HEK293T (cell line): ENCODE results near the gene C7orf33.
"Not testable (repeated sequence)": the region's sequence is repeated elsewhere in the genome, so short reads cannot be mapped to it uniquely, and the experiment has no call there.

Experiments used
- CTCF ChIA-PET: fragments of 350-600 bp; formaldehyde crosslinking; extraction: SDS; loops from one replicate; lab custom pipeline; 2021; ENCODE audit warnings: antibody characterized with exemption, inconsistent platforms; lab: Yijun Ruan, JAX
- POLR2A ChIA-PET: fragments of 350-600 bp; formaldehyde crosslinking; extraction: SDS; loops from one replicate; lab custom pipeline; 2020; ENCODE audit warnings: antibody characterized with exemption, inconsistent platforms; lab: Yijun Ruan, JAX
- DNase-seq: peaks from one replicate; pipeline ENCODE4 v3.0.0; 2012; ENCODE audit warnings: mixed read lengths; ENCODE audit errors: extremely low spot score
- ARNT ChIP-seq: fragments of 450-650 bp; IDR thresholded peaks from 2 replicates; pipeline ENCODE4 v1.6.1; 2017; ENCODE audit warnings: mild to moderate bottlenecking
- BHLHE40 ChIP-seq: fragments of 450-650 bp; IDR thresholded peaks from 2 replicates; pipeline ENCODE4 v1.6.1; 2016; ENCODE audit warnings: mild to moderate bottlenecking, moderate library complexity, borderline replicate concordance
- CTBP1 ChIP-seq: fragments of 450-650 bp; IDR thresholded peaks from 2 replicates; pipeline ENCODE4 v1.6.1; 2016; ENCODE audit warnings: borderline replicate concordance
- ELF4 ChIP-seq: fragments of 450-650 bp; IDR thresholded peaks from 2 replicates; pipeline ENCODE4 v1.6.1; 2017; ENCODE audit warnings: antibody characterized with exemption
- FOXA1 ChIP-seq: fragments of 450-650 bp; IDR thresholded peaks from 2 replicates; pipeline ENCODE4 v1.6.1; 2016; ENCODE audit warnings: mild to moderate bottlenecking
- FOXK2 ChIP-seq: fragments of 450-650 bp; IDR thresholded peaks from 2 replicates; pipeline ENCODE4 v1.6.1; 2016; ENCODE audit warnings: mild to moderate bottlenecking
- FOXM1 ChIP-seq: fragments of 450-650 bp; IDR thresholded peaks from 2 replicates; pipeline ENCODE4 v1.6.1; 2017; ENCODE audit warnings: mild to moderate bottlenecking, borderline replicate concordance
- HDGF ChIP-seq: fragments of 450-650 bp; IDR thresholded peaks from 2 replicates; pipeline ENCODE4 v1.6.1; 2017; ENCODE audit warnings: antibody characterized with exemption, borderline replicate concordance
- L3MBTL2 ChIP-seq: fragments of 450-650 bp; conservative IDR thresholded peaks from 2 replicates; pipeline ENCODE4 v1.6.1; 2016; ENCODE audit warnings: mild to moderate bottlenecking
- LEF1 ChIP-seq: fragments of 450-650 bp; IDR thresholded peaks from 2 replicates; pipeline ENCODE4 v1.6.1; 2017; ENCODE audit warnings: mild to moderate bottlenecking, borderline replicate concordance
- NFRKB ChIP-seq: fragments of 450-650 bp; IDR thresholded peaks from 2 replicates; pipeline ENCODE4 v1.6.1; 2016; ENCODE audit warnings: mild to moderate bottlenecking, moderate library complexity
- SP1 ChIP-seq: fragments of 450-650 bp; IDR thresholded peaks from 2 replicates; pipeline ENCODE4 v1.6.1; 2017
- SUZ12 ChIP-seq: fragments of 450-650 bp; IDR thresholded peaks from 2 replicates; pipeline ENCODE4 v1.6.1; 2016; ENCODE audit warnings: mild to moderate bottlenecking
- TARDBP ChIP-seq: fragments of 450-650 bp; IDR thresholded peaks from 2 replicates; pipeline ENCODE4 v1.6.1; 2016
- ZNF384 ChIP-seq: fragments of 450-650 bp; IDR thresholded peaks from 2 replicates; pipeline ENCODE4 v1.6.1; 2016
- TF ChIP-seq, protein P1 (sequence below): fragments of 450-650 bp; IDR thresholded peaks from 2 replicates; pipeline ENCODE4 v1.6.1; 2016

The C7orf33 gene

DNA sequence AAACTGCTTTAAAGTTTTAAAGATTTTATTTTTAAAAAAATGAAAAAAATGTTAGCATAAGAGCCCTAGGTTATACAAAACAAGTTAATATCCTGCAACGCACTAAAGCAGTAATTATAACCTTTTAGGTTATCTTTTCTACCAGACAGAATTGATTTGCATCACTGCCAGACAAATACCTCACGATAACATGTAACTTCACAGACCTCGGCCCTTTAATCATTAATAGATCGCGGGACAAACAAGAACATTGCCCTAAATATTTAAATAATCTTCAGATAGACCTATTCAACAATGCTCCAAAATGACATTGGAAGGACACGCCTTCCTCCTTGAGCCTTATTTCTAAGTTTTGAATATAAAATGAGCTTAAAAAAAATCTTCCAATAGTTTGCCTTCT lies 23.8 kb upstream of the C7orf33 start:
- POLR2A ChIA-PET = no interaction called here
- no peak for DNase-seq
- TF ChIP-seq FOXK2 (no peak), L3MBTL2 (no peak)
- CTCF ChIA-PET = interaction anchor here (1.1 kb wide), 1 partner anchor 9 kb away, joined by 3 read pairs; no protein-coding TSS in a partner anchor

DNA sequence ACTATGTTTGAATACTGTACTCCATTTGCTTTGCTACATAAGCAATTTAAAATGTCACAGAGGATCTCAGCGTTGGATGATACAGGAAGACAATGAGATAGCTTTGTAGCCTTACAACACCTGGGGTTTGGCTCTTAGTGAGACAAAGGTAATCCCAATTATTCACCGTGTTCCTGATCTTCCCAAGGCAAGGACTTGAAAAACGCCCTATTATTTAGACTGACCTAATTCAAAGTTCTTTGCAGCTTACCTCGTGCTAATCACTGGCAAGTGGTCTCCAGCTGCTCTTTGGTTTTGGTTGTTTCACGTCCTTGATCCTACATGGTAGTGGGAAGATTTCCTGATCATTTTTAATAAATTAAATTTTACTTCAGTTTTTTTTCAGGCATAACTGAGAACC lies 23.0 kb upstream of the C7orf33 start:
- no peak for DNase-seq
- TF ChIP-seq NFRKB = no peak
- ChIA-PET CTCF (interaction anchor here (1.1 kb wide), 1 partner anchor 9 kb away, joined by 3 read pairs; no protein-coding TSS in a partner anchor), POLR2A (no interaction called here)

DNA sequence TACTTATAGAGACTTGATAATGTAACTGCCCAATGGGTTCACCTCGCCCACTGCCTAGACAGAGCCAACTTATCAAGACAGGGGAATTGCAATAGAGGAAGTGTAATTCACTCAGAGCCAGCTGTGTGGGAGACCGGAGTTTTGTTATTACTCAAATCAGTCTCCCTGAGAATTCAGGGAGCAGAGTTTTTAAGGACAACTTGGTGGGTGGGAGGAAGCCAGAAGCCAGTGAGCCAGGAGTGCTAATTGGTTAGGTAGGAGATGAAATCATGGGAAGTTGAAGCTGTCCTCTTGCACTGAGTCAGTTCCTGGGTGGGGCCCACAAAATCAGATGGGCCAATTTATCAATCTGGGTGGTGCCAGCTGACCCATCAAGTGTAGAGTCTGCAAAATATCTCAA lies 20.1 kb upstream of the C7orf33 start:
- no peak for DNase-seq
- TF ChIP-seq SP1 (no peak), FOXM1 (no peak), FOXA1 (no peak), ARNT (no peak), LEF1 (no peak), ZNF384 (no peak), SUZ12 (no peak), ELF4 (no peak), L3MBTL2 (no peak)
- TF ChIP-seq, protein P1, sequence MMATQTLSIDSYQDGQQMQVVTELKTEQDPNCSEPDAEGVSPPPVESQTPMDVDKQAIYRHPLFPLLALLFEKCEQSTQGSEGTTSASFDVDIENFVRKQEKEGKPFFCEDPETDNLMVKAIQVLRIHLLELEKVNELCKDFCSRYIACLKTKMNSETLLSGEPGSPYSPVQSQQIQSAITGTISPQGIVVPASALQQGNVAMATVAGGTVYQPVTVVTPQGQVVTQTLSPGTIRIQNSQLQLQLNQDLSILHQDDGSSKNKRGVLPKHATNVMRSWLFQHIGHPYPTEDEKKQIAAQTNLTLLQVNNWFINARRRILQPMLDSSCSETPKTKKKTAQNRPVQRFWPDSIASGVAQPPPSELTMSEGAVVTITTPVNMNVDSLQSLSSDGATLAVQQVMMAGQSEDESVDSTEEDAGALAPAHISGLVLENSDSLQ = no peak
- POLR2A ChIA-PET = no interaction called here

DNA sequence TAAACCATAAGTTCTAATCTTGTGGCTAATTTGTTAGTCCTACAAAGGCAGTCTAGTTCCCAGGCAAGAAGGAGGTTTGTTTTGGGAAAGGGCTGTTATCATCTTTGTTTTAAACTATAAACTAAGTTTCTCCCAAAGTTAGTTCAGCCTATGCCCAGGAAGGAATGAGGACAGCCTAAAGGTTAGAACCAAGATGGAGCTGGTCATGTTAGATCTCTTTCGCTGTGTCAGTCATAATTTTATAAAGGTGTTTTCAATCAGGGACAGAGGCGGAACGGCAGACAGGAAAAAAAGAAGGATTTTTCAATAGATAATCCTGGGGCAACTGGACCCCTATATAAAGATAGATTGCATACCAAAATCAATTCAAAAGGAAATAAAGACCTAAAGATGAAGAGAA lies 19.6 kb upstream of the C7orf33 start:
- CTCF ChIA-PET, DNase-seq, POLR2A ChIA-PET: not testable (repeated sequence)

More for the DNA sequence above, 20.1 kb upstream of the C7orf33 start:
- CTCF ChIA-PET = no interaction called here

DNA sequence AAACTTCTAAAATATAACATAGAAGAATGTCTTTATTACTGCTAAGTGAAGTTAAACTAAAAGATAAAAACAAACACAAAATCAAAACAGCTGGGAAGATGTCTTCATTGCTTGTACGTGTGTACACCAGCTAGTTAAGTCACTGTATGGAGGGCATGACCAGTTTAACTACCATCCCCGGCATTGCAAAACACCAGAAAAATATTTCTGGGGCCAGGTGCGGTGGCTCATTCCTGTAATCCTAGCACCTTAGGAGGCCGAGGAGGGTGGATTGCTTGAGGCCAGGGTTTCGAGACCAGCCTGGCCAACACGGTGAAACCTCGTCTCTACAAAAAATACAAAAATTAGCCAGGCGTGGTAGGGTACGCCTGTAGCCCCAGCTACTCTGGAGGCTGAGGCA lies 19.2 kb upstream of the C7orf33 start:
- POLR2A ChIA-PET = no interaction called here

DNA sequence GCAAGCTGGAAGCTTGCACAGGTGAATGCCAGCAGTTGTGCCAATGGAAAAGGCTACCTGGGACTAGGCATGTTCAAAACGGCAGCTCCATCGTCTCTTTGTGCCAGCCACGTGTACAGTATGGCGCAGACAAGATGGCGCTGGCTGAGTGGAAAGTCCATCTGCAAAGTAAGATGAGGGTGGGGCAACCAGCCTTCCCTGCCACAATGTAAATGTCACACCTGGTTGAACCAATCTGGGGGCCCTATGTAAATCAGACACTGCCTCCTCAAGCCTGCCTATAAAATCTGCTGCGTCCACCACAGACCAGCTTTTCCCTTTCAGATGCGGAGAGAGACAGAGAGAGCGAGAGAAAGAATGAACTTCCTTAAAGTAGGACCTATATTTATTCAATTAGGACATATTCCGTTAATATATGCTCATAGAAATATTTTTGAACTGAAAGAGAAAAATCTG lies 18.5 kb upstream of the C7orf33 start:
- TF ChIP-seq ELF4 (no peak), FOXK2 (no peak), L3MBTL2 (no peak), ZNF384 (no peak), TARDBP (no peak), ARNT (no peak), BHLHE40 (no peak), SUZ12 (no peak), HDGF (no peak), LEF1 (no peak), SP1 (no peak), FOXA1 (no peak), CTBP1 (no peak), FOXM1 (no peak), NFRKB (no peak)
- TF ChIP-seq, protein P1 = no peak
- DNase-seq = no peak
- ChIA-PET POLR2A (no interaction called here), CTCF (no interaction called here)

More for the DNA sequence above, 19.2 kb upstream of the C7orf33 start:
- CTCF ChIA-PET = no interaction called here
- TF ChIP-seq L3MBTL2 (no peak), ARNT (no peak)
- no peak for DNase-seq

DNA sequence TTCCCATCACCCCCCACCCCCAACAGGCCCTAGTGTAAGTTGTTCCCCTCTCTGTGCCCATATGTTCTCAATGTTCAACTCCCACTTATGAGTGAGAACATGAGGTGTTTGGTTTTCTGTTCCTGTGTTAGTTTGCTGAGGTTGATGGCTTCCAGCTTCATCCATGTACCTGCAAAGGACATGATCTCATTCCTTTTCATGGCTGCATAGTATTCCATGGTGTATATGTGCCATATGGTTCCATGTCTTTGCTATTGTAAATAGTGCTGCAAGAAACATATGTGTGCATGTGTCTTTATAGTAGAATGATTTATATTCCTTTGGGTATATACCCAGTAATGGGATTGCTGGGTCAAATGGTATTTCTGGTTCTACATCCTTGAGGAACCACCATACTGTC lies 17.0 kb upstream of the C7orf33 start:
- POLR2A ChIA-PET, DNase-seq: not testable (repeated sequence)
- CTCF ChIA-PET = interaction anchor here (1.1 kb wide), 1 partner anchor 389 kb away, joined by 4 read pairs; no protein-coding TSS in a partner anchor

DNA sequence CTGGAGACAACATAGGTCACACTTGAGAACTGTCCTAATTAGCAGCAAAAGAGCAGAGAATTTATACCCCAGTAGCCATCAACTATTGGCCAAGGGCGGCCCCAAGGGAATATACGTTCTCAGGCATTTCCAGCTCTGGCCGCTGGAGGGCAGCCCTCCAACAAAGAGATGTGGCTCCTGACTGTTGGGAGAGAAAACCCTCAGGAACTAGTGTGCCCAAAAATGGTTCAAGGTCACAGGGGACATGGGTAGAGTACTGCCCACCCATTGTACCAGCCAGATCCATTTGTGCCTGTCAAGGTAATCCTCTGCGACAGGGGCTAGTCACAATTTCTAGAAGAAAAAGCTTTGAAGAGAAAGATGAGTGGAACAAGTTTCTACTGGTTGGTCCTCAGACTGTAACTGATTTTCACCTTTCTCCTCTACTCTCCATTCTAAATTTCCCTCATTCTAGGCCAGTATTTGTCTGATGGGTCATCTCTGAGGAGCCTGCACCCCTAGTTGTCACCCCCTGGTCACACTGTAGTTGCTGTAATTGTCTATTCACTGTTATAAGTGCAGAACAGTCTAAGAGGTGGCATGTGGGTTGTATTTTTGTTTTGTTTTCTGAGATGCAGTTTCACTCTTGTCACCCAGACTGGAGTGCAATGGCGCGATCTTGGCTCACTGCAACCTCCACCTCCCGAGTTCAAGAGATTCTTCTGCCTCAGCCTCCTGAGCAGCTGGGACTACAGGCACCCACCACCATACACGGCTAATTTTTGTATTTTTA lies 14.7 kb upstream of the C7orf33 start:
- TF ChIP-seq ARNT = no peak
- TF ChIP-seq, protein P1 = no peak
- no peak for TF ChIP-seq BHLHE40
- TF ChIP-seq FOXK2 = no peak
- no peak for TF ChIP-seq NFRKB
- no peak for TF ChIP-seq L3MBTL2
- no peak for TF ChIP-seq ZNF384
- no peak for TF ChIP-seq TARDBP
- TF ChIP-seq CTBP1 = no peak
- ChIA-PET CTCF (interaction anchor here (0.6 to 1.6 kb wide), 14 partner anchors 9 to 391 kb away, joined by 3 to 9 read pairs (median 4); partner anchors contain the start of gene C7orf33), POLR2A (no interaction called here)
- peak; percentile 87 for DNase-seq
